HepG2 (cell line): Measurements from ENCODE around the gene CST11. TPM values are rescaled to one million over a fixed set of nuclear protein-coding genes. Genes with fewer than 3 reads are reported as not detected.
A peak's percentile ranks its signal among the peaks of the same experiment; 100 is the strongest.

Experiments used
- FOSL1 ChIP-seq: sonication (generic); formaldehyde crosslinking; IDR thresholded peaks from 2 replicates; pipeline ENCODE4 v1.9.0; 2021; ENCODE audit warnings: missing genetic modification reagents, borderline replicate concordance
- MIER3 ChIP-seq: IDR thresholded peaks from 2 replicates; pipeline ENCODE4 v1.6.1; 2016; ENCODE audit warnings: missing compliant biosample characterization, borderline replicate concordance
- PATZ1 ChIP-seq: sonication (generic); formaldehyde crosslinking; IDR thresholded peaks from 2 replicates; pipeline ENCODE4 v1.4.0; 2020; ENCODE audit warnings: missing genetic modification reagents
- PAWR ChIP-seq: sonication (generic); formaldehyde crosslinking; IDR thresholded peaks from 2 replicates; pipeline ENCODE4 v1.4.0; 2020; ENCODE audit warnings: missing genetic modification reagents, mild to moderate bottlenecking, borderline replicate concordance
- SIX4 ChIP-seq: sonication (generic); formaldehyde crosslinking; IDR thresholded peaks from 2 replicates; pipeline ENCODE4 v1.4.0; 2020; ENCODE audit warnings: missing genetic modification reagents
- SMARCE1 ChIP-seq: fragments of 450-650 bp; IDR thresholded peaks from 2 replicates; pipeline ENCODE4 v1.6.1; 2017; ENCODE audit warnings: borderline replicate concordance
- XBP1 ChIP-seq: sonication (generic); formaldehyde crosslinking; IDR thresholded peaks from 2 replicates; pipeline ENCODE4 v1.5.0; 2020; ENCODE audit warnings: missing genetic modification reagents
- ZIK1 ChIP-seq: sonication (generic); formaldehyde crosslinking; IDR thresholded peaks from 2 replicates; pipeline ENCODE4 v1.5.0; 2020; ENCODE audit warnings: mild to moderate bottlenecking, low read depth, missing genetic modification reagents, borderline replicate concordance
- ZNF180 ChIP-seq: sonication (generic); formaldehyde crosslinking; IDR thresholded peaks from 2 replicates; pipeline ENCODE4 v1.4.0; 2020; ENCODE audit warnings: low read depth, missing genetic modification reagents, borderline replicate concordance
- ZNF280D ChIP-seq: sonication (generic); formaldehyde crosslinking; IDR thresholded peaks from 2 replicates; pipeline ENCODE4 v1.5.1; 2020; ENCODE audit warnings: mild to moderate bottlenecking, missing genetic modification reagents
- ZNF468 ChIP-seq: sonication (generic); formaldehyde crosslinking; IDR thresholded peaks from 2 replicates; pipeline ENCODE4 v1.8.0; 2022; ENCODE audit warnings: mild to moderate bottlenecking, moderate library complexity, missing genetic modification reagents
- ZNF503 ChIP-seq: sonication (generic); formaldehyde crosslinking; IDR thresholded peaks from 2 replicates; pipeline ENCODE4 v1.4.0; 2020; ENCODE audit warnings: missing genetic modification reagents
- ZNF549 ChIP-seq: sonication (generic); formaldehyde crosslinking; IDR thresholded peaks from 2 replicates; pipeline ENCODE4 v1.5.0; 2020; ENCODE audit warnings: missing genetic modification reagents
- ZNF644 ChIP-seq: IDR thresholded peaks from 2 replicates; pipeline ENCODE4 v1.6.1; 2016; ENCODE audit warnings: low read depth
- ZNF678 ChIP-seq: sonication (generic); formaldehyde crosslinking; IDR thresholded peaks from 2 replicates; pipeline ENCODE4 v1.4.0; 2020; ENCODE audit warnings: mild to moderate bottlenecking, missing genetic modification reagents
- ZNF691 ChIP-seq: sonication (generic); formaldehyde crosslinking; IDR thresholded peaks from 2 replicates; pipeline ENCODE4 v1.4.0; 2020; ENCODE audit warnings: missing genetic modification reagents, low read depth, mild to moderate bottlenecking, borderline replicate concordance
- ZNF773 ChIP-seq: sonication (generic); formaldehyde crosslinking; IDR thresholded peaks from 2 replicates; pipeline ENCODE4 v1.4.0; 2020; ENCODE audit warnings: missing genetic modification reagents, borderline replicate concordance
- ZNF792 ChIP-seq: IDR thresholded peaks from 2 replicates; pipeline ENCODE4 v1.6.1; 2016
- ZNF883 ChIP-seq: sonication (generic); formaldehyde crosslinking; IDR thresholded peaks from 2 replicates; pipeline ENCODE4 v1.5.1; 2020; ENCODE audit warnings: mild to moderate bottlenecking, missing genetic modification reagents; ENCODE audit errors: not compliant biosample characterization
- ZSCAN21 ChIP-seq: sonication (generic); formaldehyde crosslinking; IDR thresholded peaks from 2 replicates; pipeline ENCODE4 v1.8.0; 2022; ENCODE audit warnings: mild to moderate bottlenecking, missing genetic modification reagents, moderate library complexity, borderline replicate concordance
- polyA plus RNA-seq, 8 experiments: library from polyadenylated mRNA; depleted of rRNA in 3 of 8; stranded (reverse) in 7 of 8; unstranded in 1 of 8; fragments of >200 nt; fragmentation: Illumina TruSeq in 4 of 8; extraction: Trizol in 4 of 8; gene quantifications; 2 replicates each; pipeline versions ENCODE4 v1.2.1 to v1.2.3, GENCODE V29; 2011 to 2016; ENCODE audit warnings: low read depth in 4 of 8, missing spikeins in 1 of 8, mixed read lengths in 1 of 8; ENCODE audit not compliant: insufficient read depth in 1 of 8
- total RNA-seq, 5 experiments: library from RNA; depleted of rRNA; stranded (reverse); fragments of >200 nt; fragmentation: Illumina TruSeq; extraction: Trizol; gene quantifications; 2 replicates each; pipeline ENCODE4 v1.2.3, GENCODE V29; 2016; ENCODE audit warnings: low read depth in 1 of 5

CST11 gene
- total and polyA plus RNA-seq, 2 of the 13 experiments (the other 11 are each of a cell fraction or from before 2014, with no cell fraction given) = not detected

GRCh38 chr20:23435626-23436539 lies 16.8 kb downstream of the CST11 start (continued):
- TF ChIP-seq PATZ1 (CRISPR knock-in tag) (peak; percentile 46), FOSL1 (CRISPR knock-in tag) (no peak), ZNF468 (CRISPR knock-in tag) (no peak), ZNF792 (CRISPR knock-in tag) (0 out of 2 replicates have a peak, but pooled peaks have one; percentile 49), SIX4 (CRISPR knock-in tag) (no peak), XBP1 (CRISPR knock-in tag) (no peak), ZNF503 (peak; percentile 65; the same call in 1 of the 2 replicates), ZNF883 (CRISPR knock-in tag) (peak; percentile 61), ZNF691 (CRISPR knock-in tag) (no peak; the same call in 1 of the 2 replicates), ZSCAN21 (peak; percentile 74), ZNF773 (no peak), ZIK1 (CRISPR knock-in tag) (no peak), ZNF280D (CRISPR knock-in tag) (no peak), ZNF644 (peak; percentile 85), ZNF678 (CRISPR knock-in tag) (no peak), MIER3 (0 out of 2 replicates have a peak, but pooled peaks have one; percentile 35), ZNF180 (no peak), ZNF549 (CRISPR knock-in tag) (no peak), SMARCE1 (no peak), PAWR (no peak)
